GM19238 (cell line): ENCODE measurements around the gene KLHL30.

ENCODE experiments used
- DNase-seq: peaks from one replicate; pipeline ENCODE4 v3.0.0; 2011; ENCODE audit warnings: low spot score; ENCODE audit not compliant: insufficient read length

KLHL30 gene

GRCh38 chr2:238173692-238174091 is 35.2 kb downstream of the KLHL30 start:
- DNase-seq: no peak

GRCh38 chr2:238174291-238174690 is 35.8 kb downstream of the KLHL30 start:
- DNase-seq: no peak

DNA sequence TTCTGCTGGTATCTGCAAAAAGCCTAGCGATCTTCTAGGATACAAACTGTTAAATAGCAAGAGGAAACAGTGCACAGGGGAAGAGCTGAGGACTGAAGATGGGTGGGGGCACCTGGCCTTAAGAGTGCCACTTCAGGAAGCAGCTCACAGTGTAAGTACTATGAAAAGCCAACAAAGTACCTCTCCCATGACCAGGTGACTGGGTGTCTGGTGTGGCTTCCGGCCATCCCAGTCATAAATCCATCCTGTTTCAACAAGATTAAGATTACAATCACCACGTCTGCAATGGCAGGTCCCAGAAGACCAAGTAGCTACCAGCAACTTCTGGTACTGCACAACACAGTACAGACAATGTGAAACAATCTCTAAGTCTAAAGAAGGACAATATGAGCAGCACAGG is 36.2 kb downstream of the KLHL30 start:
- no peak for DNase-seq

DNA sequence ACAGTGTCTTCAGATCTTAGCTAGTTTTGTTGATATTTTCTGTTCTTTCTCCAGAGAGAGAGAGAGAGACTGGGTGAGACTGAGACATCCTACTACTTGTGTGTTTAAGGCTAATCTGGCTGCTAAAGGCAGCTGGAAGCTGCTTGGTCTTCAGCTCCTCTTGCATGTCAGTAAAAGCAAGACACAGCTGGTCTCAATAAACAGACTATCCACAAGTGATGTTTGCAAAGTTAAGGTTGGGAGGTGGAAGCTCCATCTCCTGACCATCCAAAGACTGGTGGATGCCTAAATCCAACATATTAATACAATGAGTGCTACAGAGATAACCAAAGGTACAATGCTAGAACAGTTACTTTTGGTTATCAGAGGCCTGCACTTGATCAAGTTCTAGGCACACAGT is 38.1 kb downstream of the KLHL30 start:
- no peak for DNase-seq

GRCh38 chr2:238180554-238180953 is 42.1 kb downstream of the KLHL30 start:
- no peak for DNase-seq

DNA sequence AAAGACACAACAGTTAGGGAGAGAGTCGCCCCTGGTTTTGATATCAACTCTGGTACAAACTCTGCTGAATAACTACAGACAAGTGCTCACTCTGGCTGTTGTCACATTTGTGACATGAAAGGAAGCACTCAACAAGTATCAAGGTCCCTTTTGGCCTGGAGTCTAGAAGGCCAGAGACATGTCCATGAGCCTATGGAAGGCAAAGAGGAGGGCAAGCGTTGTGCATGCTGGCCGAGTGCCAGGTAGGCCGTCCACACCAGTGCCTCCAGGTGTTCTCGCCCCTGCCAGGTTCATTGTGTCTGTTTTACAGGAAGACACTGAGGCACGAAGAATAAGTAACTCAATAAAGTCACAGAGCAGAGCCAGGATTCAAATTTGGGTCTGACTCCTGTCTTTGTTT is 43.9 kb downstream of the KLHL30 start:
- no peak for DNase-seq

DNA sequence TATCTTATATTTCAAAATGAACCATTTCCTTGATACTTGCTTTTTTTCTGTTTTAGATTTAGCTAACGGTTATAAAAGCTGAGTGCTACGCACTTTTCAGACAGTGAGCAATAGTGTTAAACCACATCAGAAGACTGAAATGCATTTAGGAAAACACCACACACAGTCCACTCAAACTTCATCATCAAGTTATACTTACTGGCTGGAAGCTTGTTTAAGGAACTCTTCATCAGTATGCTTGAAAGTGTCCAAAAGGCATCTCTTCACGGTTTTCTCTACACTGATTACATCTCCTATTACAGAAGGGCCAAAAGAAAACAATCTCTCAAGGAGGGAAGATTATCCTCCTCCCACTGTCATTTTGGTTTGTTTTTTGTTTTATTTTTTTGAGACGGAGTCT is 45.4 kb downstream of the KLHL30 start:
- DNase-seq: no peak

- no peak for DNase-seq
Measured at GRCh38 chr2:238187618-238188548, 49.4 kb downstream of the KLHL30 start.

- DNase-seq: no peak
Measured at GRCh38 chr2:238190445-238190844, 52.0 kb downstream of the KLHL30 start.
